ENCODE measurements around the gene MYT1.

DNA sequence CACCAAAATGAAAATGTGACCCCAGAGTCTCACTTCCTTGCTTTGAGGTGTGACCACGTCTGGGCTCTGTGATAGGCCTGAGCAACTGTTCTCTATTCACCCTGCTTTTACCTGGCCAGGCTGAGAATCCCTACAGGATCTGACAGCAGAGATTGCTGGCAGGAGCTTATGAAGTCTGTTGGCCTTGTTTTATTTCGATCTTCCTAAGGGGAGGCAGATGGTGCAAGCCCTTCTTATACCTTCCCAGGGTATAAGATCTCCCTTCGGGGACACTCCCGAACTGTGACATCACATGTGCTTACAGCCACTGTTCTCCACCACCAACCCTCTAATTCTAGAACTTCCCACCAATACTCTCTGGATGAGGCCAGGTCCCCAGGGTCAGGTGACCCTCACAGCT is 26.8 kb downstream of the MYT1 start:
- TF ChIP-seq POLR2AphosphoS5 (IDR thresholded peaks at IDR 0.05; ENCODE audit: insufficient read depth in 1 of 2, low read depth in 1 of 2): no peak
- TF ChIP-seq, protein P1, sequence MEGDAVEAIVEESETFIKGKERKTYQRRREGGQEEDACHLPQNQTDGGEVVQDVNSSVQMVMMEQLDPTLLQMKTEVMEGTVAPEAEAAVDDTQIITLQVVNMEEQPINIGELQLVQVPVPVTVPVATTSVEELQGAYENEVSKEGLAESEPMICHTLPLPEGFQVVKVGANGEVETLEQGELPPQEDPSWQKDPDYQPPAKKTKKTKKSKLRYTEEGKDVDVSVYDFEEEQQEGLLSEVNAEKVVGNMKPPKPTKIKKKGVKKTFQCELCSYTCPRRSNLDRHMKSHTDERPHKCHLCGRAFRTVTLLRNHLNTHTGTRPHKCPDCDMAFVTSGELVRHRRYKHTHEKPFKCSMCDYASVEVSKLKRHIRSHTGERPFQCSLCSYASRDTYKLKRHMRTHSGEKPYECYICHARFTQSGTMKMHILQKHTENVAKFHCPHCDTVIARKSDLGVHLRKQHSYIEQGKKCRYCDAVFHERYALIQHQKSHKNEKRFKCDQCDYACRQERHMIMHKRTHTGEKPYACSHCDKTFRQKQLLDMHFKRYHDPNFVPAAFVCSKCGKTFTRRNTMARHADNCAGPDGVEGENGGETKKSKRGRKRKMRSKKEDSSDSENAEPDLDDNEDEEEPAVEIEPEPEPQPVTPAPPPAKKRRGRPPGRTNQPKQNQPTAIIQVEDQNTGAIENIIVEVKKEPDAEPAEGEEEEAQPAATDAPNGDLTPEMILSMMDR (IDR thresholded peaks at IDR 0.05): no peak
